OCI-LY3 (cell line): Measurements from ENCODE around the gene PPP1R7.

ENCODE experiments used
- H2AFZ ChIP-seq: fragments of 200-600, 300-600 bp; shearing (Covaris generic); 2 replicates; pipeline ENCODE4 v1.6.0; 2014; ENCODE audit warnings: antibody characterized with exemption, low read depth, low read length
- H3K27ac ChIP-seq: fragments of 200-600, 300-600 bp; sonication (generic); 2 replicates; pipeline ENCODE4 v1.5.1; 2014; ENCODE audit warnings: mild to moderate bottlenecking, low read length, moderate library complexity, mixed read lengths
- H3K27me3 ChIP-seq: fragments of 200-600, 300-600 bp; sonication (generic); 2 replicates; pipeline ENCODE4 v1.6.1; 2014; ENCODE audit warnings: low read depth, low read length, mixed read lengths
- H3K36me3 ChIP-seq: fragments of 200-600, 300-600 bp; sonication (generic); replicated peaks from 2 replicates; pipeline ENCODE3; 2014; ENCODE audit warnings: low read depth, low read length, mixed read lengths
- H3K4me1 ChIP-seq: fragments of 300-600, 200-600 bp; sonication (generic); 2 replicates; pipeline ENCODE4 v1.6.1; 2014; ENCODE audit warnings: low read length, mixed read lengths
- H3K4me2 ChIP-seq: fragments of 200-600, 300-600 bp; sonication (generic); 2 replicates; pipeline ENCODE4 v1.6.1; 2014; ENCODE audit warnings: low read length, mixed read lengths
- H3K4me3 ChIP-seq: fragments of 300-600, 200-600 bp; sonication (generic); 2 replicates; pipeline ENCODE4 v1.5.1; 2014; ENCODE audit warnings: antibody characterized with exemption, mild to moderate bottlenecking, low read length, moderate library complexity
- H3K79me2 ChIP-seq: fragments of 300-600, 200-600 bp; shearing (Covaris generic); 2 replicates; pipeline ENCODE4 v1.6.1; 2014; ENCODE audit warnings: mild to moderate bottlenecking, low read length, mixed read lengths
- H3K9ac ChIP-seq: fragments of 300-600, 200-600 bp; shearing (Covaris generic); 2 replicates; pipeline ENCODE4 v1.6.0; 2014; ENCODE audit warnings: mild to moderate bottlenecking, low read length, moderate library complexity
- H3K9me3 ChIP-seq: fragments of 200-600, 300-600 bp; shearing (Covaris generic); 2 replicates; pipeline ENCODE4 v1.6.1; 2014; ENCODE audit warnings: low read length, mixed read lengths; ENCODE audit not compliant: insufficient read depth
- H4K20me1 ChIP-seq: fragments of 200-600, 300-600 bp; sonication (generic); 2 replicates; pipeline ENCODE4 v1.6.1; 2016; ENCODE audit warnings: low read length, mixed read lengths; ENCODE audit not compliant: insufficient read depth
- CTCF ChIP-seq: fragments of 200-600, 300-600 bp; sonication (generic); IDR thresholded peaks from 2 replicates; pipeline ENCODE4 v1.5.1; 2014; ENCODE audit warnings: antibody characterized with exemption, low read length, low read depth
- EZH2phosphoT487 ChIP-seq: fragments of 200-600 bp; shearing (Covaris generic); IDR thresholded peaks from 2 replicates; pipeline ENCODE4 v1.6.1; 2018; ENCODE audit warnings: antibody characterized with exemption, mixed run types, low read depth

PPP1R7 gene

DNA sequence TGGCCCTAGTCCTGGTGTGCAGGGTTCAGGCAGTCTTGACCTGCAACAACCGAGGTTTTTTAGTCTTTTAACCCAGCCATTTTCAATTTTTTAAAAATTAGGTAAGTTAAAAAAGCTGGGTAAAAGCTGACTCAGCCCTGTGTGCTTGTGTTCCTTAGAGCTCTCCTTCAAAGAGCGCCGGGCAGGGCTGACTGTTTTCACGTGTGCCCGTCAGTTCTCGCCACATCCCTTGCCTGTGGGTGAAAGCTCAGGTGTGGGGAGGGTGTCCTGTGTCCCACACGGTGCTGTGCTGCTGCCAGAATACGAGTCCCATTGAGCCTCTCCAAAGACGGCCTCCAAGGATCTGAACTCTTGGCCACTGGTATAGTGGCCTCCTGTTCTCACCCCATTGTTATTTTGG is 33.0 kb downstream of the PPP1R7 start:
- Histone ChIP-seq H2AFZ (no peak overlapping the region), H3K27me3 (no peaks in the 10 kb centered on the region)

DNA sequence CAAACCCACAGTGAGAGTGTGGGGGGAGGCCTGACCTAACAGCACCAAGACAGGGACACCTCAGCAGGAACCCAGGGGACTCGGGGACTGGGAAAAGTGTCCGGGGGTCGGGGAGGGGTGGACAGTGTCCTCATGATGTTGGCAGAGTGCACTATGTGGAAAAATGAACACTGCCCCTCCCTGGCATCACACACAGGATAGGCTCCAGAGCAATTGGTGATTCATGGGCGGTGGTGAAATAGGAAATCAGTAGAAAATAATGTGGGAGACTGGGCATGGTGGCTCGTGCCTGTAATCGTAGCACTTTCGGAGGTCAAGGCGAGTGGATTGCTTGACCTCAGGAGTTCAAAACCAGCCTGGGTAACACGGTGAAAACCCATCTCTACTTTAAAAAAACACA is 34.6 kb downstream of the PPP1R7 start:
- TF ChIP-seq CTCF (no peak), EZH2phosphoT487 (no peak)
- Histone ChIP-seq H4K20me1 (no peaks in the 10 kb centered on the region), H3K27ac (no peak overlapping the region), H3K27me3 (no peaks in the 10 kb centered on the region), H3K9ac (no peak overlapping the region), H2AFZ (no peak overlapping the region), H3K4me1 (peaks cover 10% of the 10 kb centered on the region), H3K4me2 (no peak overlapping the region), H3K79me2 (no peaks in the 10 kb centered on the region), H3K36me3 (no peaks in the 10 kb centered on the region), H3K9me3 (no peaks in the 10 kb centered on the region), H3K4me3 (no peak overlapping the region)

More for the DNA sequence above, 33.0 kb downstream of the PPP1R7 start:
- TF ChIP-seq EZH2phosphoT487 (no peak), CTCF (no peak)
- H3K4me1 ChIP-seq, result peaks cover 5% of the 10 kb centered on the region
- H3K27ac ChIP-seq, result no peak overlapping the region
- H3K4me3 ChIP-seq, result no peak overlapping the region
- H3K9ac ChIP-seq, result no peak overlapping the region
- H3K9me3 ChIP-seq, result no peaks in the 10 kb centered on the region
- H3K79me2 ChIP-seq, result no peaks in the 10 kb centered on the region
- H3K36me3 ChIP-seq, result no peaks in the 10 kb centered on the region
- no peaks in the 10 kb centered on the region for H4K20me1 ChIP-seq
- no peak overlapping the region for H3K4me2 ChIP-seq

DNA sequence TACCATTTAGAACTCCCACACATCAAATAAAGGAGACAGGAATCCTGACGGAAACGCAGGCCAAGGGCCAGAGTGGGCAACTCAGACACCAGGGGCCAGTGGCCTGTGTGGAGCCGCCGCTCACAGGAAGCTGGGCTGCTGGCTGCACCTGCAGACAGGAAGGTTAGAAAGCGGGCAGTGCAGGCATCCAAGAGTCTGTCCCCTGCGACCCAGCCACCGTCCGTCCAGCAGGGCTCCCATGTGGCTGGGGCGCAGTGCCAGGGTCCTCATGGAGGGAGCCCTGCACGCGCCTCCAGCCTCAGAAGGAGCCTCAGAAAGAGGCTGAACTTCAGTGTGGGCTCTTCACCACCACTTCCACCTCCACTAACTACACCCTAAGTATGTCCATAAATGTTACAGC is 35.7 kb downstream of the PPP1R7 start:
- Histone ChIP-seq H3K4me3 (no peak overlapping the region), H3K4me1 (peaks cover 10% of the 10 kb centered on the region), H3K36me3 (no peaks in the 10 kb centered on the region), H4K20me1 (no peaks in the 10 kb centered on the region), H3K4me2 (no peak overlapping the region), H3K27ac (no peak overlapping the region), H3K9ac (no peak overlapping the region), H2AFZ (no peak overlapping the region), H3K9me3 (no peaks in the 10 kb centered on the region), H3K79me2 (no peaks in the 10 kb centered on the region), H3K27me3 (no peaks in the 10 kb centered on the region)
- TF ChIP-seq CTCF (no peak), EZH2phosphoT487 (no peak)

DNA sequence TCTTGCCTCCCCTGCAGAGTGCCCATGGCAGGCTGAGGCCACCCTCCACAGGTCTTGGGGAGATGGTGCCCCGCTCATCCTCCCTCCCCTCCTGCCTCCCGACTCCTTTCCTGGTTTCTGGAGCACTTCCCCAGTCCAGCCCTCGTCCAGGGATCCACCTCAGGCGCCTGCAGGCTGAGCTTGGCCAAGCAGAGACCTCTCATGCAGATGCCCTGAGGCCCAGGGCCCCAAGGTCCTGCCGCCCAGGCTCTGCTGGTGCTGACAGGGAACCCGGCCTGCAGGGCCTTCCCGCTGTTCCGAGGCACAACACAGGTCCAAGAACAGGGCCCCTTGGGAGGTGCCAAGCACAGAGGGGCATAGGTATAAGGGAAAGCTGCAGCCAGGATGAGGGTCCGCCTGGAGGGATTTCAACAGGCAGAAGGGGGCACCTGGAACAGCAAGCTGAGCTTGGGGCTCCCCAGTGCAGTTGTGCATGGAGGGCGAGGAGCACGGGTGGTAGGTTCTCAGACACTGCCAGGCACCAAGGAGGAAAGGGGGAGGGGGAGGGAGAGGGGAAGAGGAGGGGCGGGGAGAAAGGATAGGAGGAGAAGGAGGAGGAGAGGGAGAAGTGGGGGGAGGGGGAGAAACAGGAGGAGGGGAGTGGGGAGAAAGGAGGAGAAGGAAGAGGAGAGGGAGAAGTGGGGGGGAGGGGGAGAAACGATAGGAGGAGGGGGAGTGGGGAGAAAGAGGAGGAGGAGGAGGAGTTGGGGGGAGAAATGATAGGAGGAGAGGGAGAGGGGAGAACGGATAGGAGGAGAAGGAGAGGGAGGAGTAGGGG is 37.0 kb downstream of the PPP1R7 start:
- no peaks in the 10 kb centered on the region for H3K79me2 ChIP-seq
- TF ChIP-seq CTCF (no peak), EZH2phosphoT487 (no peak)
- H3K36me3 ChIP-seq, result no peaks in the 10 kb centered on the region
- H3K27me3 ChIP-seq, result no peaks in the 10 kb centered on the region
- H3K9ac ChIP-seq, result no peak overlapping the region
- H3K4me1 ChIP-seq, result peaks cover 10% of the 10 kb centered on the region
- no peaks in the 10 kb centered on the region for H4K20me1 ChIP-seq
- H3K27ac ChIP-seq, result no peak overlapping the region
- H3K9me3 ChIP-seq, result no peaks in the 10 kb centered on the region
- H3K4me2 ChIP-seq, result no peak overlapping the region
- no peak overlapping the region for H2AFZ ChIP-seq
- H3K4me3 ChIP-seq, result no peak overlapping the region
